GM12878 (cell line): ENCODE data around the gene BMP2. TPM values are rescaled to one million over a fixed set of nuclear protein-coding genes. Genes with fewer than 3 reads are reported as not detected.

Experiments
- ATAC-seq: fragments of 200-7000 bp; cut with Tn5 transposase; 3 replicates; pipeline ENCODE4 v1.9.1; 2020; ENCODE audit warnings: mild to moderate bottlenecking, moderate library complexity
- BruUV-seq: library from RNA; stranded (reverse); fragments of 400-500 nt; replicated peaks from 2 replicates; lab custom pipeline; 2021; lab: Mats Ljungman, UMichigan
- CTCF ChIA-PET: fragments of 300-600 bp; sonication (Branson Sonifier 250); formaldehyde crosslinking; extraction: SDS; loops from one replicate; lab custom pipeline; 2021; ENCODE audit warnings: inconsistent platforms; lab: Yijun Ruan, JAX
- POLR2A ChIA-PET: fragments of 350-600 bp; formaldehyde crosslinking; extraction: SDS; loops from one replicate; lab custom pipeline; 2021; ENCODE audit warnings: inconsistent platforms; lab: Charles Lee
- RAD21 ChIA-PET: fragments of 300-600 bp; sonication (Branson Sonifier 250); formaldehyde crosslinking; loops from one replicate; lab custom pipeline; 2023; ENCODE audit warnings: antibody characterized with exemption; ENCODE audit not compliant: unreplicated experiment; lab: Charles Lee
- SMC1A ChIA-PET: fragments of 300-600 bp; sonication (Branson Sonifier 250); formaldehyde crosslinking; loops from one replicate; lab custom pipeline; 2023; ENCODE audit not compliant: unreplicated experiment, uncharacterized antibody; lab: Charles Lee
- DNase-seq: peaks from one replicate; pipeline ENCODE4 v3.0.0-alpha.2; 2011; ENCODE audit warnings: low read depth, low spot score
- FAIRE-seq: peaks from 3 replicates; lab custom pipeline; 2011; peaks lifted over from hg19 to GRCh38; lab: Jason Lieb, UNC
- H2AFZ ChIP-seq: 2 replicates; pipeline ENCODE4 v1.6.0; 2011; ENCODE audit warnings: low read depth, low read length, control low read depth; ENCODE audit not compliant: control insufficient read depth
- H3K27ac ChIP-seq: 2 replicates; pipeline ENCODE4 v1.5.1; 2011; ENCODE audit warnings: control low read depth; ENCODE audit not compliant: control insufficient read depth, insufficient read depth
- H3K27me3 ChIP-seq, 2 experiments: replicated peaks in 1 of 2; 2 replicates each; pipeline versions ENCODE4 v1.6.0 to v1.6.1; 2011; ENCODE audit warnings: low read length in 1 of 2; ENCODE audit not compliant: control insufficient read depth in 2 of 2, insufficient read depth in 2 of 2
- H3K36me3 ChIP-seq, 2 experiments: 2 replicates each; pipeline ENCODE4 v1.5.1; 2011; ENCODE audit warnings: low read length in 1 of 2; ENCODE audit not compliant: control insufficient read depth in 2 of 2, insufficient read depth in 2 of 2
- H3K4me1 ChIP-seq: 2 replicates; pipeline ENCODE4 v1.6.1; 2011; ENCODE audit warnings: mild to moderate bottlenecking, low read length, moderate library complexity, mixed read lengths; ENCODE audit not compliant: control insufficient read depth, insufficient read depth
- H3K4me2 ChIP-seq: 2 replicates; pipeline ENCODE4 v1.6.0; 2011; ENCODE audit warnings: control low read depth; ENCODE audit not compliant: control insufficient read depth, insufficient read depth
- H3K4me3 ChIP-seq: fragments of 200-600 bp; sonication (generic); 2 replicates; pipeline ENCODE4 v1.5.1; 2016
- H3K79me2 ChIP-seq: 2 replicates; pipeline ENCODE4 v1.6.0; 2011; ENCODE audit warnings: low read length; ENCODE audit not compliant: control insufficient read depth, insufficient read depth
- H3K9ac ChIP-seq: 2 replicates; pipeline ENCODE4 v1.8.0; 2011; ENCODE audit warnings: low read length, control low read depth, mixed read lengths; ENCODE audit not compliant: control insufficient read depth, insufficient read depth
- H3K9me3 ChIP-seq: replicated peaks from 3 replicates; pipeline ENCODE4 v1.5.1; 2011; ENCODE audit warnings: mild to moderate bottlenecking, low read length; ENCODE audit not compliant: control insufficient read depth, insufficient read depth
- H4K20me1 ChIP-seq: 2 replicates; pipeline ENCODE4 v1.6.0; 2011; ENCODE audit not compliant: control insufficient read depth, insufficient read depth
- HDAC2 ChIP-seq: fragments of 200-600 bp; sonication (generic); IDR thresholded peaks from 2 replicates; pipeline ENCODE4 v1.6.1; 2017
- IKZF1 ChIP-seq: fragments of 450-650 bp; conservative IDR thresholded peaks from 2 replicates; pipeline ENCODE4 v1.6.1; 2017; ENCODE audit warnings: antibody characterized with exemption, mild to moderate bottlenecking
- MLLT1 ChIP-seq: fragments of 450-650 bp; IDR thresholded peaks from 2 replicates; pipeline ENCODE4 v1.6.1; 2016; ENCODE audit warnings: mild to moderate bottlenecking
- NR2C1 ChIP-seq: fragments of 450-650 bp; IDR thresholded peaks from 2 replicates; pipeline ENCODE4 v1.6.1; 2017; ENCODE audit warnings: antibody characterized with exemption, mild to moderate bottlenecking, moderate library complexity
- SUPT20H ChIP-seq: IDR thresholded peaks from 2 replicates; pipeline ENCODE4 v1.6.1; 2011; ENCODE audit warnings: low read depth, mild to moderate bottlenecking, low read length, moderate library complexity, borderline replicate concordance; ENCODE audit not compliant: control insufficient read depth
- TBL1XR1 ChIP-seq: IDR thresholded peaks from 2 replicates; pipeline ENCODE4 v1.6.1; 2012; ENCODE audit warnings: low read depth, low read length, improper control_type of control experiment
- WRNIP1 ChIP-seq: IDR thresholded peaks from 2 replicates; pipeline ENCODE4 v1.6.1; 2011; ENCODE audit warnings: low read depth, low read length, improper control_type of control experiment, borderline replicate concordance
- WGBS: methylation state at CpG from one replicate; pipeline ENCODE4 v1.1.6; 2016; ENCODE audit warnings: low lambda C conversion rate; ENCODE audit not compliant: insufficient replicate concordance, insufficient coverage; ENCODE audit errors: missing lambda C conversion rate; 5-methylcytosine and 5-hydroxymethylcytosine counted together
- in situ Hi-C: fragments of 300-500 bp; cut with MboI; formaldehyde crosslinking; loops from 9 replicates; pipeline ENCODE4 v1.14.3; 2018; ENCODE audit warnings: mixed read lengths
- intact Hi-C: fragments of 100-400 bp; cut with micrococcal nuclease; formaldehyde crosslinking; loops from one replicate; pipeline ENCODE4 v1.14.2; 2022; ENCODE audit not compliant: unreplicated experiment
- polyA plus RNA-seq, 11 experiments: library from polyadenylated mRNA; depleted of rRNA in 4 of 11; unstranded in 6 of 11; stranded (reverse) in 5 of 11; fragments of >200 nt; fragmentation: Nextera tagmentation in 4 of 11; fragmentation: Illumina TruSeq in 1 of 11; extraction: Ambion mirVana in 4 of 11; extraction: Trizol in 1 of 11; gene quantifications; 1 replicate in 1 of 11; 2 replicates in 10 of 11; pipeline versions ENCODE4 v1.2.1 to v1.2.3, GENCODE V29; 2011 to 2016; ENCODE audit warnings: inconsistent platforms in 2 of 11, missing spikeins in 2 of 11, low read depth in 1 of 11
- total RNA-seq, 4 experiments: library from RNA; depleted of rRNA in 3 of 4; stranded (reverse); fragments of >200 nt in 3 of 4; fragmentation: Illumina TruSeq in 1 of 4; extraction: Trizol in 1 of 4; gene quantifications; 2 replicates each; pipeline versions ENCODE4 v1.2.1 to v1.2.3, GENCODE V29; 2013 to 2021
- TF ChIP-seq, protein P1 (sequence below): fragments of 450-650 bp; IDR thresholded peaks from 2 replicates; pipeline ENCODE4 v1.6.1; 2017; ENCODE audit warnings: mild to moderate bottlenecking, moderate library complexity

Gene BMP2
- total and polyA plus RNA-seq, 10 of the 15 experiments (the other 5 are each of a cell fraction or from before 2014, with no cell fraction given): 0.35 to 3.2 (median 0.71) TPM

DNA sequence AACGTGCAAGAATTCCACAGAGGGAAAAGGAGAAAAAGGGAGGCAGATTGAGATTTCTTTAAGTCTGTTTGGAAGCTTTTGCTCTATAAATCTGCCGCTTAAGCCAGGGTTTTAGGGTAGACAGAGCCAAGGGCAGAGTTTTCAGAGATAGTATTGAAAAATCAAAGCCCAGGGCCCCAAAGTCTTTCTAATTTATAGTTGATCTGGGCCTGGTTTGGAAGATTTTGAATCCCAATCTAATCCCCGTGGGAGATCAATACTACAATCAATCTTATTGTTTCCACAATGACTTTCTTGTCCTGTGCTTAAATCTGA lies 3.3 kb downstream of the BMP2 start:
- intact Hi-C loops: no loop called here
- H3K79me2 ChIP-seq: no peaks in the 10 kb centered on the region
- no peak for DNase-seq
- POLR2A ChIA-PET: interaction anchor here (0.5 to 1.4 kb wide), 6 partner anchors 14 to 165 kb away, joined by 3 to 9 read pairs (median 4); no protein-coding TSS in a partner anchor
- no peaks in the 10 kb centered on the region for H4K20me1 ChIP-seq
- H3K36me3 ChIP-seq: no peaks in the 10 kb centered on the region
- no peak overlapping the region for H3K4me3 ChIP-seq
- RAD21 ChIA-PET: interaction anchor here (0.6 to 4.3 kb wide), 17 partner anchors 10 to 515 kb away, joined by 3 to 25 read pairs (median 5); no protein-coding TSS in a partner anchor
- BruUV-seq: TSS peak; percentile 33
- no peak for FAIRE-seq
- H3K9me3 ChIP-seq: no peaks in the 10 kb centered on the region; the same call in 2 of the 3 replicates
- no peak for ATAC-seq
- H3K27me3 ChIP-seq: peaks cover 0 to 10% of the 10 kb centered on the region in 2 experiments; a peak in 2 of 4 replicates
- TF ChIP-seq IKZF1: no peak
- no peak for TF ChIP-seq WRNIP1
- no peak for TF ChIP-seq NR2C1
- TF ChIP-seq HDAC2: no peak
- TF ChIP-seq, all 136 proteins: peak for 0
- no peaks in the 10 kb centered on the region for H3K4me1 ChIP-seq
- in situ Hi-C loops: loop anchor here (25.0 kb wide), 2 partner anchors 517 to 1092 kb away; no protein-coding TSS in a partner anchor
- SMC1A ChIA-PET: interaction anchor here (0.5 to 4.2 kb wide), 25 partner anchors 10 to 1629 kb away, joined by 3 to 23 read pairs (median 6); no protein-coding TSS in a partner anchor
- H3K9ac ChIP-seq: no peak overlapping the region
- WGBS: 18% methylated on average over 3 of the region's 3 CpGs
- H2AFZ ChIP-seq: no peak overlapping the region
- no peak overlapping the region for H3K4me2 ChIP-seq
- CTCF ChIA-PET: interaction anchor here (0.5 to 7.7 kb wide), 13 partner anchors 9 to 605 kb away, joined by 3 to 90 read pairs (median 3); no protein-coding TSS in a partner anchor
- H3K27ac ChIP-seq: no peak overlapping the region

DNA sequence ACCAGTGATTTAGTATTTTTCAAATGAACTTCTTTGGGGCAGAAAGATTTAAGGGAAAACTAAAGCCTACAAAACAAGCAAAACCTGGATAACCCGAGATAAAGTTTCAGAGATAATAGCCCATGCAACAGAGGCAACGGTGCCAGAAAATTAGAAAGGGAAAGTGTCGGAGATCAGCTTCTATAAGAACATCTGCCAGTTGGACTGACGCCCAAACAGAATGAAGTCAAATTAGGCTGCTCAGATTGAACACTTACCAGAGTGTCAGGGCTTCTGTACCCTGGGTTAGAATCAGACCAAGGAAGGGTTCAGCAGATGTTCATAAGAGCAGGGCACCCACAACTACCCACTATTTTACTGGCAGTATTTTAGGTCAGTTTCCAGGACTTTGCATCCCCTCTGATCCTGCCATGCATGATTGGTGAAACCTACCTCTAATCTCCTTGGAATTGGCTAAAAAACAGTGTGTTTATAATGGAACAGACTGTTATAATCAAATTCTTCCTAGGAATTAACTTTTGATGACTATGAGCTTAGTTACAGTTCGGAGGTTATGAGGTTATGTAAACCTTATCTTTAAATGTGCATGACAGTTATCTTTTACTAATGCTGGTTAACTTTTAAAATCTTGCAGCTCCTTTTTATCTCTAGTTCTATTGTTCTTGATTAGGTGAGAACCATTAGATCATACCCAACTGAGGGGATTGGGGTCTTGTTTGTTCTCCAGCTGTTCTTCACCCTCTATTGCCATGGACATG lies 13.1 kb downstream of the BMP2 start:
- Histone ChIP-seq H3K9ac (no peak overlapping the region), H3K27me3 (no peaks in the 10 kb centered on the region), H3K4me1 (no peaks in the 10 kb centered on the region), H3K4me2 (no peak overlapping the region), H3K27ac (no peak overlapping the region), H2AFZ (no peak overlapping the region), H3K79me2 (no peaks in the 10 kb centered on the region), H3K4me3 (no peak overlapping the region), H3K36me3 (no peaks in the 10 kb centered on the region), H3K9me3 (no peaks in the 10 kb centered on the region), H4K20me1 (no peaks in the 10 kb centered on the region)
- intact Hi-C loops (no loop called here), in situ Hi-C loops (no loop called here)
- ChIA-PET SMC1A (interaction anchor here (0.9 to 1.9 kb wide), 7 partner anchors 10 to 490 kb away, joined by 3 to 8 read pairs (median 3); no protein-coding TSS in a partner anchor), RAD21 (interaction anchor here (0.9 to 1.4 kb wide), 3 partner anchors 10 to 49 kb away, joined by 3 to 4 read pairs (median 4); partner anchors contain the start of gene BMP2), CTCF (interaction anchor here (0.6 to 4.4 kb wide), 4 partner anchors 11 to 504 kb away, joined by 3 to 20 read pairs (median 6); no protein-coding TSS in a partner anchor), POLR2A (interaction anchor here (0.5 kb wide), 1 partner anchor 45 kb away, joined by 5 read pairs; no protein-coding TSS in a partner anchor)
- WGBS: 8% methylated on average over 5 of the region's 5 CpGs
- FAIRE-seq: no peak
- BruUV-seq: no TSS peak
- ATAC-seq: peak; percentile 15; the same call in 1 of the 3 replicates
- no peak for DNase-seq
- TF ChIP-seq TBL1XR1 (no peak), MLLT1 (no peak), SUPT20H (no peak)
- TF ChIP-seq, protein P1, sequence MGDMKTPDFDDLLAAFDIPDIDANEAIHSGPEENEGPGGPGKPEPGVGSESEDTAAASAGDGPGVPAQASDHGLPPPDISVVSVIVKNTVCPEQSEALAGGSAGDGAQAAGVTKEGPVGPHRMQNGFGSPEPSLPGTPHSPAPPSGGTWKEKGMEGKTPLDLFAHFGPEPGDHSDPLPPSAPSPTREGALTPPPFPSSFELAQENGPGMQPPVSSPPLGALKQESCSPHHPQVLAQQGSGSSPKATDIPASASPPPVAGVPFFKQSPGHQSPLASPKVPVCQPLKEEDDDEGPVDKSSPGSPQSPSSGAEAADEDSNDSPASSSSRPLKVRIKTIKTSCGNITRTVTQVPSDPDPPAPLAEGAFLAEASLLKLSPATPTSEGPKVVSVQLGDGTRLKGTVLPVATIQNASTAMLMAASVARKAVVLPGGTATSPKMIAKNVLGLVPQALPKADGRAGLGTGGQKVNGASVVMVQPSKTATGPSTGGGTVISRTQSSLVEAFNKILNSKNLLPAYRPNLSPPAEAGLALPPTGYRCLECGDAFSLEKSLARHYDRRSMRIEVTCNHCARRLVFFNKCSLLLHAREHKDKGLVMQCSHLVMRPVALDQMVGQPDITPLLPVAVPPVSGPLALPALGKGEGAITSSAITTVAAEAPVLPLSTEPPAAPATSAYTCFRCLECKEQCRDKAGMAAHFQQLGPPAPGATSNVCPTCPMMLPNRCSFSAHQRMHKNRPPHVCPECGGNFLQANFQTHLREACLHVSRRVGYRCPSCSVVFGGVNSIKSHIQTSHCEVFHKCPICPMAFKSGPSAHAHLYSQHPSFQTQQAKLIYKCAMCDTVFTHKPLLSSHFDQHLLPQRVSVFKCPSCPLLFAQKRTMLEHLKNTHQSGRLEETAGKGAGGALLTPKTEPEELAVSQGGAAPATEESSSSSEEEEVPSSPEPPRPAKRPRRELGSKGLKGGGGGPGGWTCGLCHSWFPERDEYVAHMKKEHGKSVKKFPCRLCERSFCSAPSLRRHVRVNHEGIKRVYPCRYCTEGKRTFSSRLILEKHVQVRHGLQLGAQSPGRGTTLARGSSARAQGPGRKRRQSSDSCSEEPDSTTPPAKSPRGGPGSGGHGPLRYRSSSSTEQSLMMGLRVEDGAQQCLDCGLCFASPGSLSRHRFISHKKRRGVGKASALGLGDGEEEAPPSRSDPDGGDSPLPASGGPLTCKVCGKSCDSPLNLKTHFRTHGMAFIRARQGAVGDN: no peak
